GM18873 (cell line): Measurements from ENCODE around the gene C12orf76.
A peak's percentile ranks its signal among the peaks of the same experiment; 100 is the strongest.
"Not testable (repeated sequence)": the region's sequence is repeated elsewhere in the genome, so short reads cannot be mapped to it uniquely, and the experiment has no call there.

Experiments used
- ATAC-seq: cut with Tn5 transposase; IDR thresholded peaks from one replicate; pipeline ENCODE4 v1.9.1; 2021; ENCODE audit warnings: mild to moderate bottlenecking, moderate library complexity, moderate number of reproducible peaks; ENCODE audit not compliant: unreplicated experiment, low FRiP score

C12orf76 gene

DNA sequence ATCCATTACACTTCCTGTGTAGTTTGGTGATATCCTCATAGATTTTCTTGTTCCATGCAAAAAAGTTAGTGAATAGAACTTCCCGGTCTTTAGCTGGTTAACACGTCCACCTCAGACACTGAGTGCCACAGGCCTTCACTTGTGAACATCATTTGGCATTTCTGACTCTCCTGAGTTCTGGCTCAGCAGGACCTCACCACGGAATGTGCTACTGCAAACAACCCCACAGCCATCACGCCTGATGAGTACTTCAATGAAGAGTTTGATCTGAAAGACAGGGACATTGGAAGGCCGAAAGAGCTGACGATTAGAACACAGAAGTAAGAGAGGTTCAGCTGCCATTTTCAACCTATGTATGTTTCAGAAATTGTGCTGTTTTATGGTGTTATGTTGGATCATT is 20.0 kb downstream of the C12orf76 start:
- ATAC-seq: no peak

DNA sequence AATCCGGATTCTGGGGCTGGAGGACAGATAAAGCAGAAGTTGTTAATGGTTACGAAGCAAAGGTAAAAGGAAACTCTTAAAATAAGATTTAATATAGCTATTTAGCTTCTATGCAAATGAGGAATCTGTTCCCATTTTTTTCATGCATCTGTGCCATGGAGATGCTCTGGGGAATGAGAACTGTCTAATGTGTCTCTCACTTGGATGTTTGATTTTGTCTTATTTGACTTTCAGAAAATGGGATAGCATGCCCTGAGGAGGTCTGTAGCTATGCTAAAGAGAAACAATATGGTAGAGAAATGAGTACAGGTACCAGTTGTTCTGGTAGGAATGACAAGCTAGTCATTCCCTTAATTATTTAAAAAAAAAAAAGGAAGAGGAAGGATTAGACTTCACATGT is 24.3 kb downstream of the C12orf76 start:
- ATAC-seq: no peak

DNA sequence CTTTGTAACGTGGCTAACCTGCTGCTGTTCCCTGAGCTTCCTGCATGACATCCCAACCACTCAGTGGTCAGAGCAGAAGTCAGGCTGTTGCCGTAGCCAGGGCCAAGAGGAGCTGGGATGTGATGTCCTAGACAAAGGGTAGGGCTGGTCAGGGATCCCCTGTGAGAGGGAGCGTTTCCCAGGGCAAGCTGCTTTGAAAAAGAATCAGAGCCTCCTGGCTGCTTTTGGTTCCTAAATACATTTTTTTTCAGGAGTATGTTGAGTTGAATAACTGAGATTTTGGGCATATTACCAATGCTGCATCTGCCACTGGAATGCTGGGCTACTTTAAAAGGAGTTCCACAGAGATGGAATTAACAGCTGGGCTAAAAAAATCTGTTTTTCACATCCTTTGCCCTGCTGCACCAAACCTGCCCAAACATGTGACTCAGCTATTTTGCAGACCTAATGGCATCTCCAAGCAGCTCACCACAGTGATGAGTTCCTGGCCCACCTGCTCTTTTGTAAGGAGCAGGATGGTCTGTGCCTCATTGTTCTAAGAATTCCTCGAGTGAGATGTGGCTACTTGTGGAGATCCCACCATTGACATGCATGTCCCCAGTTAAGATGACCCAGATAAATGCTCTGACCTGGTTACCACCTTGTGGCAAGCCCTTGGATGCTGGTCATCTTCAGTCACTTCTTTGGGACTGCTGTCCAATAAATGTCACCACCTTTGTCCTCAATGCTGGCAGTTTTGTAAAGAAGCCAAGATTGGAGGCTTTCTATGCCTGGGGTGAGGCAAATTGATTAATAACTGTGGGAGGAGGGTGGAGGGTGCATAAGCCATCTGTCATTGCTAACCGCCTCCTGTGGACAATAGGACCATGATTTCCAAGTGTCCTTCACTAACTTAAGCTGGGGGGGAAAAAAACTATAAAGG is 25.0 kb downstream of the C12orf76 start:
- ATAC-seq: no peak

DNA sequence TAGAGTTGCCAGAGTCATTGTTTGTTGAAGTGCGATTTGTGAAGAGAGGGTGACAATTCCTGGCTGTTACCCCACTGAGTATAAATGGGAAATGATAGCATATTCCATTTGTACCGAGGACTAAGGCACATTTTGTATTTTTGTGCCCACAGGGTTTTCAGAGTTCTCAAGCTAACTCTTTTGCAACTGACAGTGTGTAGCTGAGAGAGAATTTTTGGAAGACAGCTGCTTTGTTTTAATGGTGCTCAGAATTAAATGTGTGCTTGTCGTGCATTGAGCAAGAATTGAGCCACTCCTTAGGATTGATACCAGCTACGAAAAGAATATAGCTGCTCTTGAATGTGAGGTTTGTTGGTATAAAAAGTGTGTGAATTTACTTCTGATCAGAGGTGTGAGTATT is 27.4 kb downstream of the C12orf76 start:
- no peak for ATAC-seq

DNA sequence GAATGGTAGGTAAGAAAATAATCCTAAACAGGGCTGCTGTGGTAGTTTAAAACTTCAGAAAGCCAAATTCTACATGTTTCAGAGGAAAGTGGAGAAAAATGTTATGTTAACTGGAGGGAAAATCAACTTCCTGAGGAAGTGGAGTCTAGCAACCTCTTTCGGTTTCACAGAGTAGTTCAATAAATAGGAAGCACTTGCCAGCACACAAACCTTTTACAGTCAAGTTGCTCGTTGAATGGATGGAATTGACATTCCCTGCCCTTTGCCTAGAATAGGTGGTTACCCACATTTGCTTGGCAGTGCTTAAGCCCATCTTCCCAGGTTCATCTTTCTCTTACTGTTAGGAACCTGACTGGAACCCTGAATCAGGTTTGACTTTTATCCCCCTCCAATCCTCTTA is 33.2 kb downstream of the C12orf76 start:
- no peak for ATAC-seq

DNA sequence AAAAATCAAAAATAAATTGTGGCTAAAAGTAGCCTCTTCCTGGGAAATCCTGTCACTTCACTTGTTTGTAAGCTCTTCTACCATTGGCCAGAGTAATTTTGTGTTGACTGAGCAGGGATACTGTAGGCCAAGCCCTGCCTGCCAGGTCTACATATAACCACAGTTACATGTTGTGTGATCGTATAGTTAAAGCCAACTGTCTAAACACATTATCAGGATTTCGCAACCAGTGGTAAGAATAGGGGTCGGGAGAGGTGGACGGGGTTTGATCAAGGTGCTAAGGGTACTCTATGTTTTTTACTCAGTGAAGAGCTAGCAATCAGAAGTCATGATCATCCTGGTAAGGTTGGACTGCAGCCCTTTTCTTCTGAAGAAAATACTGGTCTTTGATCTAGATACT is 35.7 kb downstream of the C12orf76 start:
- ATAC-seq: no peak

DNA sequence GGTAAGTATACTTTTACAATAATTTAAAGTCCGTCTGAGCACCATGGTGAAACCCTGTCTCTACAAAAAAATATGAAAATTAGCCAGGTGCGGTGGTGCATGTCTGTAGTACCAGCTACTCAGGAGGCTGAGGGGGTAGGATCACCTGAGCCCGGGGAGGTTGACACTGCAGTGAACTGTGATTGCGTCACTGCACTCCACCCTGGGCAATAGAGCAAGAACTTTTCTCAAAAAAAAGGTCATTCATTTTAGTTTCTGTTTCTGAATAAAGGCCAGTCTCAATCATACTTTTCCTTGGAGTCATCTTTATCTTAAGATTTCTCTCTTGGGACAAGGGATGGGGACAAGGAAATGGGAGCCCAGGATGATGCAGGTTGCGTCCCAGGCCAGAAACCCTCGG is 36.2 kb downstream of the C12orf76 start:
- no peak for ATAC-seq

DNA sequence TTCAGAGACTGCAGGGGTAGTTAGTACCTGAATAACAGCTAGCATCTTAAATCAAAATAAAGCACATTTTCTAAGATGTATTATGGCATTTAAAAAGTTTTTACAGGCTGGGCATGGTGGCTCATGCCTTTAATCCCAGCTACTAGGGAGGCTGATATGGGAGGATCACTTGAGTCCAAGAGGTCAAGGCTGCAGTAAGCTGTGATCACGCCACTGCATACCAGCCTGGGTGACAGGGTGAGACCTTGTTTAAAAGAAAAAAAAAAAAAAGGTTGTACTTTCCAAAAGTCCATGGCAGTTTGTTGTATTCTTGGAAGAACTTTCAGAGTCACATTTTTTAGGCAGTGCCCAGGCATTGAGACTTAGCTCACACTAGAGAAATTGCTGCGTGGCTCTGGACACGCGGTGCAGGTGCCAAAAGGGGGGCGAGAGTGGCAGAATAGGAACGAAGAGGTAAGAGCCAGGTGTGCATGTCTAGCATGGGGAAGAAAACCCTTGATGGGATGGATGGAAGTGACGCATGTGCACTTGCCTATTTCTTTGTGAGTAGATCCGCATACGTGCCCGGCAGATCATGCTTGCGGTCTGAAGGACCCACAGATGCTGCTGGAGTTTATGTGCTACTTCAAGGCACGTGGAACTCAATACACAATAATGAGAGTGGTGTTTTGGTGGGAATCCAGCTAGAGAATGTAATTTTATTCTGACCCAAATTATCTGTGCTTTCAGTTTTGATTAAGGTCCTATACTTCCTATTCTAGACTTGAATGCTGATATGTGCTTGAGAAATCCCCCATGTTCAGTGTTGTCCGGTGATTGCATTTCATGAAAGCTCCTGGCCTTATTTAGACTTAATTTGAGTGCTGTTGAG is 37.2 kb downstream of the C12orf76 start:
- no peak for ATAC-seq

DNA sequence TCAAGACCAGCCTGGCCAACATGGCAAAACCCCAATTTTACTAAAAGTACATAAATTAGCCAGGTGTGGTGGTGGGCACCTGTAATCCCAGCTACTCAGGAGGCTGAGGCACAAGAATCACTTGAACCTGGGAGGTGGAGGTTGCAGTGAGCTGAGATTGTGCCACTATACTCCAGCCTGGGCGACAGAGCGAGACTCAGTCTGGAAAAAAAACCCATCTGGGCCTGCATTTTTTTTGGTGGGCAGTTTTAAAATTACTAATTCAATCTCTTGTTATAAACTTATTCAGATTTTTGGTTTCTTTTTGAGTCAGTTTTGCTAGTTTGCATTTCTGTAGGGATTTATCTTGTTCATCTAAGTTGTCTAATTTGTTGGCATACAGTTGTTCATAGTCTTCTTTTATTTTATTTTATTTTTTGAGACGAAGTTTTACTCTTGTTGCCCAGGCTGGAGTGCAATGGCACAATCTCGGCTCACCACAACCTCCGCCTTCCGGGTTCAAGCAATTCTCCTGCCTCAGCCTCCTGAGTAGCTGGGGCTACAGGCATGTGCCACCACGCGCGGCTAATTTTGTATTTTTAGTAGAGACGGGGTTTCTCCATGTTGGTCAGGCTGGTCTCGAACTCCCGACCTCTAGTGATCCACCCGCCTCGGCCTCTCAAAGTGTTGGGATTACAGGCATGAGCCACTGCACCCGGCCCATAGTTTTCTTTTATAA is 39.5 kb downstream of the C12orf76 start:
- not testable (repeated sequence) for ATAC-seq

DNA sequence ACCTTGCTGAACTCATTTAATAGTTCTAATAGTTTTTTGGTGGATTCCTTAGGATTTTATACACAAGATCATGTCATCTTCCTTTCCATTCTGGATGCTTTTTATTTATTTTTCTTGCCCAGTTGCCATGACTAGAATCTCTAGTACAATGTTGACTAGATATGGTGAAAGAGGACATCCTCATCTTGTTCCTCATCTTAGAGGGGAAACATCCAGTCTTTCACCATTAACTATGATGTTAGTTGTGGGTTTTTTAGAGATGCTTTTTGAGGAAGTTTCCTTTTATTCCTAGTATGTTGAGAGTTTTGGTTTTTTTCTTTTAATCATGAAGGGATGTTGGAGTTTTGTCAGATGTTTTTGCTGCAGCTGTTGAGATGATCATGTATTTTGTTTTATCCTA is 40.4 kb downstream of the C12orf76 start:
- ATAC-seq: no peak

DNA sequence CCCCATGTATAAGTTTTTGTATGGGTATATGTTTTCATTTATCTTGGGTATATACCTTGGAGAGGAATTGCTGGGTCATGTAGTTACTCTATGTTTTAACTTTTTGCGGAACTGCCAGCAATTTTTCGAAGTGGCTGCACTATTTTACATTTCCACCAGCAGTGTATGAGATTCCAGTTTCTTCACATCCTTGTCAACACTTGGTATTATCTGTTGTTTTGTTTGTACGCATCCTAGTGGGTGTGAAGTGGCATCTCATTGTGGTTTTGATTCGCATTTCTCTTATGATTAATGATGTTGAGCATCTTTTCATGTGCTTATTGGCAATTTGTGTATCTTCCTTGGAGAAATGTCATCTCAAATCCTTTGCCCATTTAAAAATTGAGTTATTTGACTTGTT is 42.2 kb downstream of the C12orf76 start:
- no peak for ATAC-seq

DNA sequence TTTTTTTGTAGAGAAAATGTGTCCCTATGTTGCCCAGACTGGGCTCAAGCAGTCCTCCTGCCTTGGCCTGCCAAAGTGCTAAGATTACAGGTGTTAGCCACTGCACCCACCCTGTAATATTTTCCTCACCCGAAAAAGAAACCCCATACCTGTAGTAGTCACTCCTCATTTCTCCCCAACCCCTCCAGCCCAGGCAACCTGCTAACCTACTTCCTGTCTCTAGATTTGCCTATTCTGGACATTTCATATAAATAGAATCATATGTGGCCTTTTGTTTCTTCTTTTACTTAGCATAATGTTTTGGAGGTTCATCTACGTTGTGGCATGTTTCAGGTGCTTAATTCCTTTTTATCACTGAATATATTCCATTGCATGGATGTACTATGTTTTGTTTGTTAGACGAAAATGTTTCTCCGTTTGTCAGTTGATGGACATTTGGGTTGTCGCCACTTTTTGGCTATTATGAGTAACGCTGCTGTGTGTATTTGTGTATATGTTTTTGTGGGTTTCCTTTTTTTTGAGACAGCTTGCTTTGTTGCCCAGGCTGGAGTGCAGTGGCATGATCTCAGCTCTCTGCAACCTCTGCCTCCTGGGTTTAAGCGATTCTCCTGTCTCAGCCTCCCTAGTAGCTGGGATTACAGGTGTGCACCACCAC is 42.9 kb downstream of the C12orf76 start:
- no peak for ATAC-seq

DNA sequence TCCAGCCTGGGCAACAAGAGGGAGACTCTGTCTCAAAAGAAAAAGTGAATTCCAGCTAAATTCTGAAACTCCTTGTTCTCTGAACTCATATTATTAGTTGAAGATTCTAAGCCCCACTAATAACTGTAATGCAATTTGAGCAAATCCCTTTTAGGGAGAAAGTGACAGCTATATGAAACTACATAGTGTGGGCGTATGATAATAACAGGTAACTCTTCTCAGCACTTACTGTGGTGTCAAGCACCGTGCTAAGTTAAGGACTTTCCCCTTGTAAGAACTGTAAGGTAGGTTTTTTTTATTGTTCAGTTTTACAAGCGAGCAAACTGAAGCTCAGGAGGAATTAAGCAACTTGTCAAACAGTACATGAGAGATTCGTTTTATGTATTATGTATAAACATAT is 43.7 kb downstream of the C12orf76 start:
- ATAC-seq: no peak

DNA sequence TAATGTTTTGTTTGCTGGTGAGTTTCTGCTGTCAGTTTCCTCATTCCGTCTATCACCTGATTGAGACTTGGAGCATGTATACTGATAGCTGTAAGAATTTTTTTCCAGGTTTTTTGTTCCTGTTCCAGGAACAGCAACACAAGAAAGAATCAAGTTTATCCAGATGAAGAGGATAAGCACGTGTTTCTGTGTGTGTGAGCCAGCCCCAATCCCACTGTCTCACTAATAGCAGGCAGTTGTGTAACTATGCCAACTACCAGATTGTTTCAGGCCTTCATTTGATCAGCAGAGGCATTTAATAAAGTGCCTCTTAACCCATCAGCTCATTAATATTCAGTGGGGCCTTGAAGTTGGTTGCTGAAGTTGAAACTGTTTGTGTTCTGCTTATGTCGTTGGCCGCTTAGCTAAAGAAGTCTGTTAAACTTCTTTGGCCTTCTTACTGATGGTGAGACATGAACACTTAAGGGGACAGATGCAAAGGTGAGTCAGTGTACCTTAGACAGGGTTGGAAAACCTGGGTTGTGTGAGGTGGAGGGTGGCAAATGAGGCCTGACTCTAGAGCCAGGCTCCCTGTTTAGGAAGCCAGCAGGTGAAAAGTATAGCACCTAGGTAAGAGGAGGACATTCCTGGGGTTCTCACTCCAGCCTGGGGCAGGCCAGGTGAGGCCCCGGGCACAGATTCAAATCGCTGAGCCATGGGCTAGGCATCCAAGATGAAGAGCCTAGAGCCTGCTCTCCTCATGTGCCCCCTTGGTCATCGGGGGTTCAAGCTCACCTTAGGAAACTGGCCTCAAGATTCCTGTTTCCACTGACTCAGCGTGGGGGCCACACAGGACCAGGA is 45.4 kb downstream of the C12orf76 start:
- no peak for ATAC-seq

DNA sequence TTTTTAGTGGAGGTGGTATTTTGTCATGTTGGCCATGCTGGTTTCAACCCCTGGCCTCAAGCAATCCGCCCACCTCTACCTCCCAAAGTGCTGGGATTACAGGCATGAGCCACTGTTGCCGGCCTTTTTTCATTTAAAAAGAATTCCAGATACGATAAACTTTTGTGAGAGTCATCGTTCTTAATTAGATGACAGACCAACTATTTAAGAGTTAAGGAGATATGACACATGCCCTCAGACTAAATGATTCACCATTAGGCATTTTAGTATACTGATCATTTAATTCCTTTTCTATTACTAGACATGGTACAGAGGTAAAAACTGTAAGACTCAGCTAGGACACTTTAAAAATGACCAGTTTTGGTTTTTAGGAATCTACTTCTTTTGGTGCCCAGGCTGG is 46.7 kb downstream of the C12orf76 start:
- no peak for ATAC-seq

DNA sequence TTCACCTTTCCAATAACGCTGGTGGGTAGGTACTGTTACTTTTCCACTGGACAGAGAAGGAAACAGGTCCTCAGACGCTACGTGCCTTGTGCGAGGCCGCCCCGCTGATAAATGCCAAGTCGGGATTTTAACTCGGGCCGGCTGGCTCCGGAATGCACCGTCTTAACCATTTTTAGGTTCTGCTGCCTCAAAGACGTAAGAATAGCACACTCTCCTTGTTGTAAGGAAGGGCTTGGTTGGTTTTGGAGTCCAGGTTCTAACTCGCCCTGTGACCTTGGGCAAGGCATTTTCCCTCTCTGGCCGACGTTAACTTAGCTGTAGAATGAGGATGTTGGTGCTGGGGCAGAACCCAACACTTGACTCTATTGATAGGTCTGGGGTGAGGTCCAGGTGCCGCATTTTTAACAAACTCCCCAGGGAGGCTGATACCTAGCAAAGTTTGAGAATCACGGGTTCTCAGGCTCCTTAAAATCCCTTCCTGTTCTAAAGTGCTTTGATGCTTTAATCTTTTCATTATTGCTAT is 48.3 kb downstream of the C12orf76 start:
- no peak for ATAC-seq

DNA sequence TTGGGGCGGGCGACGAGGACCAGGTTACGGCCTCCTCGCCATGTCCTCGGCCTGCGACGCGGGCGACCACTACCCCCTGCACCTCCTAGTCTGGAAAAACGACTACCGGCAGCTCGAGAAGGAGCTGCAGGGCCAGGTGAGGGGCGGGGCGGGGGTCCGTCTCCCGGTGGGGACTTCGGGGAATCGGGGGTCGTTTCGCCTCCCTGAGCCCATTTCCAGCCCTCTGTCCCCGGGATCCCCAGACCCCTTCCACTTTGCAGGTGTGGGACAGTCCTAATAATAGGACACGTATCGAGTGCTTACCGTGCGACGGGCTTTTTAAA is 48.7 kb downstream of the C12orf76 start:
- no peak for ATAC-seq

DNA sequence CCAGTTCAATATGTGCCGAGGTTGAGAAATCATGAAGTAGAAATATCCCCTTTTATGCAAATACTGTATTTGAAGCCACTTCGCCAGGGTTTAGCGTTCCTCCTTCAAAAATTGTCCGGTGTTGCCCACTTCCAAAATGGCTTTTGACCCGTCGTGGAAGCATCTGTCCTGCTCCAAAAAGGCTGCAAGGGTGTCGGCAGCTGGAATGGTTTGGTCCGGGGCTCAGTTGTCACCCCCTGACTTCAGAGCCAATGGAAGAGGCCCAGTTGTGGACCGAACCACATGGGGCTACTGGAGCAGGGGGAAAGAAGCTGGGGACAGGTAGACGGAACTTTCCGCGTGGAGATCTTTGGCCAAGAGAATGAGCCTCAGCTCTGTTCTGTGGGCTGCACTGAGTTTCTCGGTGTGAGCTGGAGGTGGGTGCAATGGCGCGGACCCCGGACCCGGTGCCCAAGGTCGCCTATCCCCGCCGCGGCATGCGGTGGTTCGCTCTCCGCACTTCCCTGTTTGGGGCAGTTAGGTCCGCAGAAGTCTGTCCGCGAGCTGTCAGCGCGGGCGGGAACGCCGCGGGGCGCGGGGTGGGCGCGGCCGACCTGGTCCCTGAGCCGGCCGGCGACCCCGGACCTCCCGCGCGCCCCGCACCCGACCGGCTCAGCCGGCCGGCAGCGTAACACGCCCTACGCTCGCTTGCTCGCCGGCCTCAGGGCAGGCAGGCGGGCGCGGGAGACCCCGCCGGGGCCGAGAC is 49.2 kb downstream of the C12orf76 start, which contains the start of gene ANKRD13A:
TSS of gene ANKRD13A (plus strand) at position 527 of the 745 bp plus-strand sequence. CDS start 259 bp downstream, outside the sequence.
- peak; percentile 44 for ATAC-seq
